Measurements from ENCODE around the gene NF2.

DNA sequence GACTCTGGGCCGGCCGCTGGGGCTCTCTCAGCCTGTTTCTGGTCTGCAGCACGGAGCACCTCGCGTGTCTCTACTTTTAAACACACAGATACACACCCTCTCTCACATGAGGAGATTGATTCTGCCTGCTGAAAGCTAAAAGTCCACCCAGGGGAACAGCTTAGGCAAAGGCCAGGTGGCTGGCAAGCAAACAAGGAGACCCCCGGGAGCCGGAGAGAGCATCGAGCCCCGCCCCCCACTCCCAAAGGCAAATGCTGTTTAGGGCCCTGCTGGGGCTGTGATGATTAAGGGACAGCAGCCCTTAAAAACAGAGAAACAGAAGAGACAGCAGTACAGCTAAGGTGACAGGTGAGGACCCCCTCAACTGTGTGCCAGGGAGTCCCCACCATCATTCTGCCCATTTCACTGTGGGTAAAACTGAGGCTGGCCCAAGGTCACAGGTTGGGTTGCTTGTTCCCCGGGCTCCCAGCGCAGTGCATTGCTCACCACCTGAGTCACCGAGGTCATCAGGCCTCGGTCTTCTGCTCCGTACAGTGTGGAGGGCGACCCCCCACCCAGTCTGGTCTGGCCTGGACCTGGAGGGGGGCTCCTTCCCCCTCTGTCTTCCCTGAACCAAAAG lies 123.2 kb downstream of the NF2 start:
- TF ChIP-seq, protein P1, sequence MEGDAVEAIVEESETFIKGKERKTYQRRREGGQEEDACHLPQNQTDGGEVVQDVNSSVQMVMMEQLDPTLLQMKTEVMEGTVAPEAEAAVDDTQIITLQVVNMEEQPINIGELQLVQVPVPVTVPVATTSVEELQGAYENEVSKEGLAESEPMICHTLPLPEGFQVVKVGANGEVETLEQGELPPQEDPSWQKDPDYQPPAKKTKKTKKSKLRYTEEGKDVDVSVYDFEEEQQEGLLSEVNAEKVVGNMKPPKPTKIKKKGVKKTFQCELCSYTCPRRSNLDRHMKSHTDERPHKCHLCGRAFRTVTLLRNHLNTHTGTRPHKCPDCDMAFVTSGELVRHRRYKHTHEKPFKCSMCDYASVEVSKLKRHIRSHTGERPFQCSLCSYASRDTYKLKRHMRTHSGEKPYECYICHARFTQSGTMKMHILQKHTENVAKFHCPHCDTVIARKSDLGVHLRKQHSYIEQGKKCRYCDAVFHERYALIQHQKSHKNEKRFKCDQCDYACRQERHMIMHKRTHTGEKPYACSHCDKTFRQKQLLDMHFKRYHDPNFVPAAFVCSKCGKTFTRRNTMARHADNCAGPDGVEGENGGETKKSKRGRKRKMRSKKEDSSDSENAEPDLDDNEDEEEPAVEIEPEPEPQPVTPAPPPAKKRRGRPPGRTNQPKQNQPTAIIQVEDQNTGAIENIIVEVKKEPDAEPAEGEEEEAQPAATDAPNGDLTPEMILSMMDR (IDR thresholded peaks at IDR 0.05; ENCODE audit: control extremely low read depth in 1 of 3, insufficient read depth in 1 of 3, low read depth in 1 of 3, low read length in 3 of 3): no peak
- no peak for TF ChIP-seq KDM4A (IDR thresholded peaks at IDR 0.05; ENCODE audit: low read depth, low read length, severe bottlenecking)
